ENCODE measurements around the gene AGTRAP.

DNA sequence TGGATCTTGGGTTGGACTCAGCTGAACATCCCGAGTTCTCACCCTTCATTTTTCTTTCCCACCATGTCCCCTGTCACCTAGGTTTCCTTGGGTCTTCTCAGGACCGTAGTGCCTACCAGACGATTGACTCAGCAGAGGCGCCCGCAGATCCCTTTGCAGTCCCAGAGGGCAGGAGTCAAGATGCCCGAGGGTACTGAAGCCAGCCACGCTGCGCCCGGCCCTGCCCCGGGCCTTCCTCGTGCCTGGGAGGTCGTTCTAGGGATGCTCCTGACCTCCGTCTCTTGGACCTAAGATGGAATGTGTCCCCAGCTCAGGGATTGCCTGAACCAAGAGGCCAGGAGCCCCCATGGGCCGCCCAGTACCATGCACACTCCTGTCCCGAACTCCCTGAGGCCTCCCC lies 14.1 kb downstream of the AGTRAP start:
- TF ChIP-seq POLR2A (IDR thresholded peaks at IDR 0.05; ENCODE audit: low read depth, low read length), result no peak
- no peak for TF ChIP-seq POLR2AphosphoS5 (IDR thresholded peaks at IDR 0.05; ENCODE audit: low read depth, low read length)
